Stomach smooth muscle (tissue), 2 donors: ENCODE data around the gene SVEP1.
A peak's percentile ranks its signal among the peaks of the same experiment; 100 is the strongest.

Experiments
- H3K27ac ChIP-seq: one replicate; pipeline ENCODE4 v1.7.0; 2013; ENCODE audit warnings: mild to moderate bottlenecking, low read length, inconsistent platforms
- H3K27me3 ChIP-seq, 2 donors: one replicate each; pipeline ENCODE4 v1.7.0; 2013; ENCODE audit warnings: low read length in 2 of 2; ENCODE audit not compliant: insufficient read depth in 2 of 2, control insufficient read depth in 1 of 2
- H3K36me3 ChIP-seq, 2 donors: one replicate each; pipeline ENCODE4 v1.7.0; 2013; ENCODE audit warnings: low read length in 2 of 2; ENCODE audit not compliant: control insufficient read depth in 2 of 2, insufficient read depth in 2 of 2
- H3K4me1 ChIP-seq: one replicate; pipeline ENCODE4 v1.7.0; 2013; ENCODE audit warnings: low read length; ENCODE audit not compliant: control insufficient read depth, insufficient read depth
- H3K4me3 ChIP-seq, 2 donors: one replicate each; pipeline ENCODE4 v1.7.0; 2013; ENCODE audit warnings: low read length in 2 of 2
- H3K9ac ChIP-seq, 2 donors: one replicate each; pipeline ENCODE4 v1.7.0; 2013; ENCODE audit warnings: low read length in 2 of 2, mild to moderate bottlenecking in 1 of 2
- H3K9me3 ChIP-seq, 2 donors: one replicate each; pipeline ENCODE4 v1.7.0; 2013; ENCODE audit warnings: low read length in 2 of 2; ENCODE audit not compliant: control insufficient read depth in 2 of 2
- donor health status: healthy.
- donor health status: Pancreatic carcinoma.

SVEP1 gene

GRCh38 chr9:110579862-110580219 is 300 bp upstream of the SVEP1 start:
- H3K4me1 ChIP-seq, result peaks cover 10% of the 10 kb centered on the region
- no peaks in the 10 kb centered on the region for H3K36me3 ChIP-seq
- peaks cover 11 to 15% of the 10 kb centered on the region in 2 donors for H3K27me3 ChIP-seq
- H3K27ac ChIP-seq, result peak overlapping the region; percentile 46
- peak overlapping the region; percentile 29 to 36 for H3K9ac ChIP-seq
- H3K4me3 ChIP-seq, result peak overlapping the region; percentile 10 to 70
- H3K9me3 ChIP-seq, result no peaks in the 10 kb centered on the region

- Histone ChIP-seq H3K4me3 (peak overlapping the region in 1 of 2 donors; percentile 70), H3K9ac (peak overlapping the region; percentile 36), H3K27me3 (peaks cover 11 to 15% of the 10 kb centered on the region in 2 donors), H3K9me3 (no peaks in the 10 kb centered on the region), H3K4me1 (peaks cover 10% of the 10 kb centered on the region), H3K27ac (peak overlapping the region; percentile 46), H3K36me3 (no peaks in the 10 kb centered on the region)
Measured at GRCh38 chr9:110578575-110579033, 937 bp downstream of the SVEP1 start.

- Histone ChIP-seq H3K27me3 (peaks cover 8 to 14% of the 10 kb centered on the region in 2 donors), H3K36me3 (no peaks in the 10 kb centered on the region), H3K9ac (no peak overlapping the region), H3K9me3 (no peaks in the 10 kb centered on the region), H3K4me1 (peaks cover 8% of the 10 kb centered on the region), H3K27ac (no peak overlapping the region), H3K4me3 (no peak overlapping the region)
Measured at GRCh38 chr9:110575945-110576344, 3.6 kb downstream of the SVEP1 start.

- H3K9me3 ChIP-seq, result no peaks in the 10 kb centered on the region
- peak overlapping the region in 1 of 2 donors; percentile 22 for H3K4me3 ChIP-seq
- H3K4me1 ChIP-seq, result peaks cover 8% of the 10 kb centered on the region
- H3K27me3 ChIP-seq, result peaks cover 5 to 7% of the 10 kb centered on the region in 2 donors
- no peak overlapping the region for H3K27ac ChIP-seq
- no peaks in the 10 kb centered on the region for H3K36me3 ChIP-seq
- no peak overlapping the region for H3K9ac ChIP-seq
Measured at GRCh38 chr9:110575169-110575568, 4.4 kb downstream of the SVEP1 start.

- H3K9ac ChIP-seq, result no peak overlapping the region
- no peak overlapping the region for H3K4me3 ChIP-seq
- H3K27ac ChIP-seq, result no peak overlapping the region
- no peaks in the 10 kb centered on the region for H3K36me3 ChIP-seq
- no peaks in the 10 kb centered on the region for H3K4me1 ChIP-seq
- no peaks in the 10 kb centered on the region for H3K9me3 ChIP-seq
- H3K27me3 ChIP-seq, result no peaks in the 10 kb centered on the region
Measured at GRCh38 chr9:110573305-110573704, 6.2 kb downstream of the SVEP1 start.

GRCh38 chr9:110571801-110572483 is 7.6 kb downstream of the SVEP1 start:
- Histone ChIP-seq H3K4me1 (no peaks in the 10 kb centered on the region), H3K4me3 (no peak overlapping the region), H3K27me3 (no peaks in the 10 kb centered on the region), H3K36me3 (no peaks in the 10 kb centered on the region), H3K9ac (no peak overlapping the region), H3K9me3 (no peaks in the 10 kb centered on the region), H3K27ac (no peak overlapping the region)

GRCh38 chr9:110566156-110566555 is 13.4 kb downstream of the SVEP1 start:
- Histone ChIP-seq H3K36me3 (no peaks in the 10 kb centered on the region), H3K27ac (no peak overlapping the region), H3K9ac (no peak overlapping the region), H3K4me1 (no peaks in the 10 kb centered on the region), H3K4me3 (no peak overlapping the region), H3K27me3 (no peaks in the 10 kb centered on the region), H3K9me3 (no peaks in the 10 kb centered on the region)

GRCh38 chr9:110561826-110562225 is 17.7 kb downstream of the SVEP1 start:
- H3K9ac ChIP-seq, result no peak overlapping the region
- no peaks in the 10 kb centered on the region for H3K36me3 ChIP-seq
- H3K9me3 ChIP-seq, result no peaks in the 10 kb centered on the region
- H3K4me3 ChIP-seq, result no peak overlapping the region
- H3K27me3 ChIP-seq, result no peaks in the 10 kb centered on the region
- H3K27ac ChIP-seq, result no peak overlapping the region
- H3K4me1 ChIP-seq, result no peaks in the 10 kb centered on the region

GRCh38 chr9:110559869-110560268 is 19.7 kb downstream of the SVEP1 start:
- Histone ChIP-seq H3K4me1 (no peaks in the 10 kb centered on the region), H3K27me3 (no peaks in the 10 kb centered on the region), H3K36me3 (no peaks in the 10 kb centered on the region), H3K9ac (no peak overlapping the region), H3K9me3 (no peaks in the 10 kb centered on the region), H3K4me3 (no peak overlapping the region), H3K27ac (no peak overlapping the region)

GRCh38 chr9:110555551-110556331 is 23.8 kb downstream of the SVEP1 start:
- Histone ChIP-seq H3K4me1 (no peaks in the 10 kb centered on the region), H3K9ac (no peak overlapping the region), H3K27me3 (no peaks in the 10 kb centered on the region), H3K9me3 (no peaks in the 10 kb centered on the region), H3K4me3 (no peak overlapping the region), H3K36me3 (no peaks in the 10 kb centered on the region), H3K27ac (no peak overlapping the region)

- no peak overlapping the region for H3K4me3 ChIP-seq
- H3K4me1 ChIP-seq, result no peaks in the 10 kb centered on the region
- H3K27ac ChIP-seq, result no peak overlapping the region
- H3K36me3 ChIP-seq, result no peaks in the 10 kb centered on the region
- H3K9me3 ChIP-seq, result no peaks in the 10 kb centered on the region
- no peaks in the 10 kb centered on the region for H3K27me3 ChIP-seq
- H3K9ac ChIP-seq, result no peak overlapping the region
Measured at GRCh38 chr9:110546411-110546871, 33.1 kb downstream of the SVEP1 start.
